DOHH2 (cell line): Measurements from ENCODE around the gene CMIP.

ENCODE experiments used
- H3F3A ChIP-seq: fragments of 200-600 bp; sonication (generic), shearing (Covaris generic); 2 replicates; pipeline ENCODE4 v1.6.0; 2016; ENCODE audit warnings: antibody characterized with exemption, mild to moderate bottlenecking; ENCODE audit not compliant: control insufficient read depth, insufficient read depth
- H3K27ac ChIP-seq: fragments of 200-600 bp; sonication (generic); 2 replicates; pipeline ENCODE4 v1.5.1; 2014; ENCODE audit warnings: low read depth, mild to moderate bottlenecking, low read length, moderate library complexity
- H3K27me3 ChIP-seq: fragments of 200-600 bp; sonication (generic); 2 replicates; pipeline ENCODE4 v1.6.1; 2014; ENCODE audit warnings: mild to moderate bottlenecking, low read length, mixed read lengths; ENCODE audit not compliant: control insufficient read depth
- H3K36me3 ChIP-seq: fragments of 200-600 bp; sonication (generic); 2 replicates; pipeline ENCODE4 v1.6.1; 2014; ENCODE audit warnings: mild to moderate bottlenecking, low read length, moderate library complexity, mixed read lengths; ENCODE audit not compliant: control insufficient read depth
- H3K4me1 ChIP-seq: fragments of 200-600 bp; sonication (generic); 2 replicates; pipeline ENCODE4 v1.6.1; 2014; ENCODE audit warnings: mild to moderate bottlenecking, low read length, mixed read lengths; ENCODE audit not compliant: control insufficient read depth
- H3K4me2 ChIP-seq: fragments of 200-600 bp; sonication (generic); 2 replicates; pipeline ENCODE4 v1.6.0; 2014; ENCODE audit warnings: mild to moderate bottlenecking, low read length, moderate library complexity
- H3K4me3 ChIP-seq: fragments of 200-600 bp; sonication (generic); 2 replicates; pipeline ENCODE4 v1.5.1; 2014; ENCODE audit warnings: mild to moderate bottlenecking, low read length, mixed read lengths
- H3K79me2 ChIP-seq: fragments of 200-600 bp; sonication (generic); 2 replicates; pipeline ENCODE4 v1.6.1; 2014; ENCODE audit warnings: mild to moderate bottlenecking, low read length, mixed read lengths; ENCODE audit not compliant: control insufficient read depth
- H3K9me2 ChIP-seq: fragments of 200-600 bp; sonication (generic); replicated peaks from 2 replicates; pipeline ENCODE4 v1.6.1; 2014; ENCODE audit warnings: mild to moderate bottlenecking, low read length, mixed read lengths; ENCODE audit not compliant: control insufficient read depth
- H3K9me3 ChIP-seq: fragments of 200-600 bp; sonication (generic); 2 replicates; pipeline ENCODE4 v1.6.1; 2014; ENCODE audit warnings: antibody characterized with exemption, low read length, mixed read lengths; ENCODE audit not compliant: control insufficient read depth, insufficient read depth
- H4K20me1 ChIP-seq: fragments of 200-600 bp; sonication (generic); 2 replicates; pipeline ENCODE4 v1.6.0; 2014; ENCODE audit warnings: low read depth, mild to moderate bottlenecking, antibody characterized with exemption, low read length, moderate library complexity; ENCODE audit not compliant: control insufficient read depth, insufficient read depth
- CTCF ChIP-seq: fragments of 200-600 bp; sonication (generic); IDR thresholded peaks from one replicate; pipeline ENCODE4 v1.5.1; 2014; ENCODE audit warnings: antibody characterized with exemption, mild to moderate bottlenecking, low read depth, low read length; ENCODE audit not compliant: poor library complexity, severe bottlenecking
- EZH2phosphoT487 ChIP-seq: fragments of 200-600 bp; sonication (generic); IDR thresholded peaks from 2 replicates; pipeline ENCODE4 v1.6.1; 2017; ENCODE audit warnings: borderline replicate concordance, mild to moderate bottlenecking, antibody characterized with exemption, low read length, moderate library complexity, mixed read lengths

Gene CMIP

DNA sequence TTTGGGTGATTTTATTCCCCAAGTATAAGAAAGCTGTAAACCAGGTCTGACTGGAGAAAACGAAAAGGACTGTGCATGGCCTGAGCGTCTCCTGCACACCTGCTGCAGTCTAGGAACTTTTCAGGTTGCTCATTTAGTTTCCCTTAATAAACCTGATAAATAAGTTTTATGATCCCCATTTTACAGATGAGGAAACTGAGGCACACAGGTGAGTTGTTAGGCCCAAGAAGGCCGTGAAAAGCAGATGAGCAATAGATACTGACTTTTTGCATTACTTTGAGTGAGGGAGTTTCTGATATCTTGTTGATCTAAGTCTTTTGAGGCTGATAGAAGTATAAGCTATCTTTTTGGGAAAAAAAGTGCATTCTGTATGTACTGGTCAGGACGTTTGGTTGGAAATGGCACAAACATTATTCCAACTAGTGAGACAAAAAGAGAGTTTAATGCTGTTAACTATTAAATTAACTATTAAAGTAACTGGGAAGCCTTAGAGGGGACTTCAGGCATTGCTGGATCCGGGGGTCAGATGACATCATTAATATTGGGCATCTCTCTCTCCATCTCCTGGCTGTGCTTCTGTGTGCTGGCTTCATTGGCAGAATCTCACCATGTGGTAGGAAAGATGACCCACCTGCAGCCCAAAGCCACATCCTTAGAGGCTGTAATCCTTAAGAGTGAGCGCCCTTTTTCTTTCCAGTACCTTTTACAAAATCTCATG lies 163.4 kb downstream of the CMIP start:
- H3K4me1 ChIP-seq, result peaks cover 14% of the 10 kb centered on the region
- H3F3A ChIP-seq, result no peaks in the 10 kb centered on the region
- TF ChIP-seq EZH2phosphoT487 (no peak), CTCF (no peak)
- H3K9me2 ChIP-seq, result no peaks in the 10 kb centered on the region
- H3K79me2 ChIP-seq, result no peaks in the 10 kb centered on the region
- H3K9me3 ChIP-seq, result no peaks in the 10 kb centered on the region
- H3K27ac ChIP-seq, result no peak overlapping the region
- H3K27me3 ChIP-seq, result no peaks in the 10 kb centered on the region
- no peak overlapping the region for H3K4me2 ChIP-seq
- H4K20me1 ChIP-seq, result no peaks in the 10 kb centered on the region
- no peak overlapping the region for H3K4me3 ChIP-seq
- H3K36me3 ChIP-seq, result no peaks in the 10 kb centered on the region

- TF ChIP-seq CTCF, result no peak
- no peak for TF ChIP-seq EZH2phosphoT487
- H3K79me2 ChIP-seq, result no peaks in the 10 kb centered on the region
- H3K4me1 ChIP-seq, result peaks cover 14% of the 10 kb centered on the region
- no peaks in the 10 kb centered on the region for H3K36me3 ChIP-seq
- no peak overlapping the region for H3K4me3 ChIP-seq
- no peak overlapping the region for H3K27ac ChIP-seq
- no peak overlapping the region; the same call in 1 of the 2 replicates for H3K4me2 ChIP-seq
- H3K27me3 ChIP-seq, result no peaks in the 10 kb centered on the region
- H3K9me3 ChIP-seq, result no peaks in the 10 kb centered on the region
- H3K9me2 ChIP-seq, result no peaks in the 10 kb centered on the region
- no peaks in the 10 kb centered on the region for H4K20me1 ChIP-seq
- no peaks in the 10 kb centered on the region for H3F3A ChIP-seq
Measured at GRCh38 chr16:81608523-81609209, 164.1 kb downstream of the CMIP start.

DNA sequence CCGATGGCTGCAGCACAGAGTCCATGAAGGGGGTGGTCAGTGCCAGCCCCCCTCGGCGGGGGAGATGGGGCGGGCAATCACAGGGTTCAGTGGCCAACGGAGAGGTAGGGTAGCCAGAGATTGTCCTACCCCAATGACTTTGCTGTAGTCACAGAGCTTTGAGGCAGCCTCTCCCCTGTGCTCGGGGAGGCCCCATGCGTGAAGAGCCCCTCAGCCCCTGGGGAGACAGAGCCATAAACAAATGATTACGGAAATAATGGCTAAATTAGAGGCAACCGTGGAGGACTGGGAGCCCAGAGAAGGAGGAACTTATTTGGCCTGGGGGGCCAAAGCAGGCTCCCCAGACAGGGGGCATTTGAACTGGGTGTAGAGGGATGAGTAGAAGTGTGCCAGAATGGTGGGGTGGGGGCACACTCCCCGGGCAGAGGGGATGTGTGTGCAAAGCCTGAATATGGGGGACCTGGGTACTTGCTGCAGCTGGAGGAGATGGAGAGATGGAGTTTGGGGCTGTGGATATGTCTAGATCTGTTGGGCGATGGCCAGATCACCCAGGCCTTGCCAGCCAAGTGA lies 164.8 kb downstream of the CMIP start:
- Histone ChIP-seq H3K4me3 (no peak overlapping the region), H3K27ac (no peak overlapping the region), H3K4me2 (peak overlapping the region; percentile 34; the same call in 1 of the 2 replicates), H4K20me1 (no peaks in the 10 kb centered on the region), H3K9me2 (no peaks in the 10 kb centered on the region), H3F3A (no peaks in the 10 kb centered on the region), H3K79me2 (no peaks in the 10 kb centered on the region), H3K36me3 (no peaks in the 10 kb centered on the region), H3K27me3 (no peaks in the 10 kb centered on the region), H3K4me1 (peaks cover 14% of the 10 kb centered on the region), H3K9me3 (no peaks in the 10 kb centered on the region)
- TF ChIP-seq EZH2phosphoT487, result no peak
- TF ChIP-seq CTCF, result no peak
